Stimulated activated CD4-positive, alpha-beta T cell treated with anti-CD3 and anti-CD28 coated beads, TNF-alpha, amount 100 ng/mL, for 48 hours (primary cell): ENCODE data around the gene ATP5F1C.
"Not testable (repeated sequence)": the region's sequence is repeated elsewhere in the genome, so short reads cannot be mapped to it uniquely, and the experiment has no call there.

Source experiments
- DNase-seq, 3 donors: peaks; one replicate each; pipeline ENCODE4 v3.0.0-alpha.2; 2020; ENCODE audit warnings: low read depth in 3 of 3

Gene ATP5F1C

GRCh38 chr10:7787857-7788638 is at the start of gene ATP5F1C, which contains the start of gene KIN:
ATP5F1C (plus strand) TSS chr10:7788177; CDS start chr10:7788208, 31 bp downstream.
KIN (minus strand) TSS chr10:7787993; CDS start chr10:7787933, 60 bp downstream.
- DNase-seq, result peak; percentile 92 to 96 (median 95)

GRCh38 chr10:7738536-7739407 is 49.2 kb upstream of the ATP5F1C start:
- DNase-seq, result no peak

GRCh38 chr10:7744307-7744706 is 43.7 kb upstream of the ATP5F1C start:
- DNase-seq, result no peak

- not testable (repeated sequence) for DNase-seq
These were observed 39.3 kb upstream of the ATP5F1C start for GRCh38 chr10:7748637-7749036.

GRCh38 chr10:7750222-7750621 is 37.8 kb upstream of the ATP5F1C start:
- DNase-seq, result no peak

- no peak for DNase-seq
These were observed 35.7 kb upstream of the ATP5F1C start for GRCh38 chr10:7752251-7752650.

GRCh38 chr10:7755103-7755502 is 32.9 kb upstream of the ATP5F1C start:
- no peak for DNase-seq

GRCh38 chr10:7756360-7756992 is 31.5 kb upstream of the ATP5F1C start:
- DNase-seq, result no peak

- no peak for DNase-seq
These were observed 24.0 kb upstream of the ATP5F1C start for GRCh38 chr10:7763929-7764328.

GRCh38 chr10:7766241-7766640 is 21.7 kb upstream of the ATP5F1C start:
- DNase-seq, result no peak

- no peak for DNase-seq
These were observed 20.8 kb upstream of the ATP5F1C start for GRCh38 chr10:7767209-7767608.

GRCh38 chr10:7768417-7768816 is 19.6 kb upstream of the ATP5F1C start:
- no peak for DNase-seq

- no peak for DNase-seq
These were observed 13.9 kb upstream of the ATP5F1C start for GRCh38 chr10:7773845-7774801.

GRCh38 chr10:7776777-7777176 is 11.2 kb upstream of the ATP5F1C start:
- DNase-seq, result no peak

- DNase-seq, result not testable (repeated sequence)
These were observed 5.8 kb upstream of the ATP5F1C start for GRCh38 chr10:7782194-7782593.

GRCh38 chr10:7786430-7786829 is 1.5 kb upstream of the ATP5F1C start:
- DNase-seq, result no peak

GRCh38 chr10:7787150-7787856 is 674 bp upstream of the ATP5F1C start:
- DNase-seq, result peak in 1 of 3 donors; percentile 11

- peak in 1 of 3 donors; percentile 9 for DNase-seq
These were observed 786 bp downstream of the ATP5F1C start for GRCh38 chr10:7788639-7789286.

GRCh38 chr10:7789390-7789789 is 1.4 kb downstream of the ATP5F1C start:
- DNase-seq, result no peak

- no peak for DNase-seq
These were observed 4.6 kb downstream of the ATP5F1C start for GRCh38 chr10:7792541-7792940.
